Chondrocyte (in vitro differentiated cells): ENCODE results near the gene ACTL7B. TPM values are rescaled to one million over a fixed set of nuclear protein-coding genes. Genes with fewer than 3 reads are reported as not detected.

Experiments
- DNase-seq: peaks from one replicate; pipeline ENCODE4 v3.0.0; 2021; ENCODE audit warnings: mixed read lengths, low spot score
- H3K27ac Mint-ChIP-seq: one replicate; pipeline ENCODE4 v1.8.0; 2021; ENCODE audit warnings: mild to moderate bottlenecking, moderate library complexity, mixed read lengths; ENCODE audit not compliant: unreplicated experiment
- H3K27me3 Mint-ChIP-seq: 2 replicates; pipeline ENCODE4 v1.8.0; 2021; ENCODE audit warnings: low read depth, mixed read lengths
- H3K36me3 Mint-ChIP-seq: 2 replicates; pipeline ENCODE4 v1.8.0; 2021; ENCODE audit warnings: low read depth, mixed read lengths
- H3K4me1 Mint-ChIP-seq: 2 replicates; pipeline ENCODE4 v1.8.0; 2021; ENCODE audit warnings: low read depth, mild to moderate bottlenecking, mixed read lengths
- H3K4me3 Mint-ChIP-seq: one replicate; pipeline ENCODE4 v1.8.0; 2021; ENCODE audit warnings: mild to moderate bottlenecking, moderate library complexity, mixed read lengths; ENCODE audit not compliant: unreplicated experiment
- H3K9me3 Mint-ChIP-seq: 2 replicates; pipeline ENCODE4 v1.8.0; 2021; ENCODE audit warnings: low read depth, mixed read lengths
- total RNA-seq: library from RNA; stranded (reverse); gene quantifications from 3 replicates; pipeline ENCODE4 v1.2.1, GENCODE V29; 2021
- TF ChIP-seq, protein P1 (sequence below): fragments of 200-600 bp; sonication (generic); IDR thresholded peaks from 2 replicates; pipeline ENCODE4 v1.5.0; 2021; ENCODE audit warnings: antibody characterized with exemption, mild to moderate bottlenecking, moderate library complexity

Gene ACTL7B
- total RNA-seq, 1 donor from 2014 or later: not detected

DNA sequence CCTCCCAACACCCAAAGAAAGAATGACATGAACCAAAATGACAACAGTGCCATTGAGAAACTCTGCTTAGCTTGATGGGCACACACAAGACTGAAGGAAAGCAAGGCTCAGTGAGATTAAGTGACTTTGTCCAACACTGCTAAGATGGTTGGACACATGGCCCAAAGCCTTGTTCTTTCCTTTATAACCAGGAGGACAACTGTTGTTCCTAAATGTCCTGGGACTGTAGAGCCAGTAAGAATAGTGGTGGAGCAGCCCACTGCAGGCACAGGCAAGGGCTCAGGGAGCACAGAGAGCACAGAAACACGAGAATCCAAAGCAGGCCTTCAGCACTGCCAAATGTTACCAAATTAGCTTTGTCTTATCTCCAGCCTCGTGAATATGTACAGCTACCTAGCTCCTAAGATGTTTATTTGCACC, 10.2 kb upstream of the ACTL7B start:
- Mint-ChIP-seq H3K4me1 (peaks cover 23% of the 10 kb centered on the region), H3K27ac (no peak overlapping the region), H3K4me3 (no peak overlapping the region), H3K27me3 (no peaks in the 10 kb centered on the region), H3K36me3 (peaks cover 13% of the 10 kb centered on the region), H3K9me3 (peaks cover 6% of the 10 kb centered on the region)
- TF ChIP-seq, protein P1, sequence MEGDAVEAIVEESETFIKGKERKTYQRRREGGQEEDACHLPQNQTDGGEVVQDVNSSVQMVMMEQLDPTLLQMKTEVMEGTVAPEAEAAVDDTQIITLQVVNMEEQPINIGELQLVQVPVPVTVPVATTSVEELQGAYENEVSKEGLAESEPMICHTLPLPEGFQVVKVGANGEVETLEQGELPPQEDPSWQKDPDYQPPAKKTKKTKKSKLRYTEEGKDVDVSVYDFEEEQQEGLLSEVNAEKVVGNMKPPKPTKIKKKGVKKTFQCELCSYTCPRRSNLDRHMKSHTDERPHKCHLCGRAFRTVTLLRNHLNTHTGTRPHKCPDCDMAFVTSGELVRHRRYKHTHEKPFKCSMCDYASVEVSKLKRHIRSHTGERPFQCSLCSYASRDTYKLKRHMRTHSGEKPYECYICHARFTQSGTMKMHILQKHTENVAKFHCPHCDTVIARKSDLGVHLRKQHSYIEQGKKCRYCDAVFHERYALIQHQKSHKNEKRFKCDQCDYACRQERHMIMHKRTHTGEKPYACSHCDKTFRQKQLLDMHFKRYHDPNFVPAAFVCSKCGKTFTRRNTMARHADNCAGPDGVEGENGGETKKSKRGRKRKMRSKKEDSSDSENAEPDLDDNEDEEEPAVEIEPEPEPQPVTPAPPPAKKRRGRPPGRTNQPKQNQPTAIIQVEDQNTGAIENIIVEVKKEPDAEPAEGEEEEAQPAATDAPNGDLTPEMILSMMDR: no peak
- no peak for DNase-seq

DNA sequence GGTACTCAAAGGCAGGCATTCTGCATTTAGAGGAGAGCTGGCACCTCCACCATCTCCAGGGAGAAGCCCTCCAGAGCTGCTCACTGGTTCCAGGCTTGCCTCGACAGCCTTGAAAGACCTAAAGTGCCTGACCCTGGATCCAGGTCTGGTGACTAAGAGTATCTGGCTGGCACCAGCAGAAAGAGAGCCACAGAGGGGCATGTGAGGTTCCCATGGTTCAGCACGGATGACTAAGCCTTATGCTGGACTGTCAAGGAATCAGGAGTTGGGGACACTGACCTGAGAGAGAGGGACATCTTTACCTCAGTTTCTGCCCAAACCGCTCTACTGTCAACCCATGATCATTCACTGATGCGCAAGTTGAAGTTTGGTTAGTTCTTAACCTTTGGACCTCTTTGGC, 9.3 kb upstream of the ACTL7B start:
- H3K27me3 Mint-ChIP-seq: no peaks in the 10 kb centered on the region
- H3K9me3 Mint-ChIP-seq: no peaks in the 10 kb centered on the region
- no peak overlapping the region for H3K4me3 Mint-ChIP-seq
- peaks cover 8% of the 10 kb centered on the region for H3K36me3 Mint-ChIP-seq
- H3K27ac Mint-ChIP-seq: no peak overlapping the region
- no peak for DNase-seq
- peaks cover 23% of the 10 kb centered on the region for H3K4me1 Mint-ChIP-seq
- TF ChIP-seq, protein P1: no peak

DNA sequence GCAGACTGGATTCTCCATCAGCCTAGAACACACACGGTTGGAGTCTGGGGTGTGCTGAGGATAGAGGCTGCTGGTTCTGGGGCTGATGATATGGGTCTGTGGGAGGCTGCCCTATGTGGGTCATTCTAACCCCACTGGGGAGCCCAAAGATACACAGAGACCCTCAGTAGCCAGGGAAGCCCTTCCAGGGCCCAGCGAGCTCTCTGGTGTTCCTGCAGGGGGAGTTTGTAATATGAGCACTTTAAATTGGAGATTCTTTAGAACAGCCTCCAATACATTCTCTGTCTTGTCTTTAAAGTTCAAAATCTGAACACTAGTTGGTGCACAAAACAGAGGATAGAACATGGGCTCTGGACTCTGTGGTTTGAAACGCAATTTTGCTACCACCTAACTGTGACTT, 8.7 kb upstream of the ACTL7B start:
- Mint-ChIP-seq H3K4me3 (no peak overlapping the region), H3K4me1 (peaks cover 18% of the 10 kb centered on the region), H3K27me3 (no peaks in the 10 kb centered on the region), H3K27ac (no peak overlapping the region), H3K36me3 (peaks cover 8% of the 10 kb centered on the region), H3K9me3 (no peaks in the 10 kb centered on the region)
- no peak for DNase-seq
- TF ChIP-seq, protein P1: peak; percentile 29

DNA sequence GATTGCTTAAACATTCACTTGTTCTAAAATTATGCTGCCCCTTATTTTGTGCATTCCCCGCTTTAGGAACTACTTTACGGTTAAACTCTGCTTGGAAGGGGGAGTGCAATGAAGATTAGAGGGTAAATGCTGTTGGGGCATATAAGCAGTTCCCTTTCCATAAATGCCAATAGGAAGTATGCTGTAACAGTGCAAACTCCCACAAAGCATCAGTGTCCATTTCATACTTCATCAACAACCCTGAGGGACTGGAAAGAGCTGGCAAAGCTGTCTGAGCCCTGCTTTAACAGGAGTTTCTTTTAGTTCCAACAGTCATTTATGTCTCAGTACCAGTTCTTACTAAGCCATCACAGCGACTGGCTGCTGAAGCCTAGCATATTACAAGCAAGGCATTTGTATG, 8.1 kb upstream of the ACTL7B start:
- H3K4me1 Mint-ChIP-seq: peaks cover 13% of the 10 kb centered on the region
- no peak overlapping the region for H3K27ac Mint-ChIP-seq
- H3K4me3 Mint-ChIP-seq: no peak overlapping the region

DNA sequence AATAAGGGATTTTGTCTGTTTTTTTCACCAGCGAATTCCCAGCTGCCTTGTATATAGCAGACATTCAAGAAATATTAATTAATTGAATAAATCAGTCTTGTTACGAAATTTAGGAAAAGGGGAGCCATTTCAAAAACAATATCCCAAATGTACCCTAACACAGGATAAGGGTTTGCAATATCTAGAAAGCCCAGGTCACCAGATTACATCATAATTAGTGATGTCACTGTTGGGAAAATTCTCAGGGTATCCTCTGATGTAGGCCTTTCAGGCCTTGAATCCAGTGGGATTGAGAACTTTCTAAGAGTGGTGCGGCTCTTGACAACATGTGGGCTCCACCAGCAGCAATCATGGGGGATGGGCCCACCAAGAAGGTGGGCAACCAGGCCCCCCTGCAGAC, 6.2 kb upstream of the ACTL7B start, which contains the start of gene ACTL7A:
Gene ACTL7A (plus strand): TSS at position 270 of the 400 bp plus-strand sequence. CDS start 57 bp downstream, at position 327.
- peaks cover 1% of the 10 kb centered on the region for H3K36me3 Mint-ChIP-seq
- no peak within 1 kb of the TSS for H3K27ac Mint-ChIP-seq
- H3K9me3 Mint-ChIP-seq: no peaks in the 10 kb centered on the region
- TF ChIP-seq, protein P1: no peak
- no peaks in the 10 kb centered on the region for H3K4me1 Mint-ChIP-seq
- no peaks in the 10 kb centered on the region for H3K27me3 Mint-ChIP-seq
- no peak within 1 kb of the TSS for H3K4me3 Mint-ChIP-seq
- DNase-seq: no peak

More for the DNA sequence above, 8.1 kb upstream of the ACTL7B start:
- H3K36me3 Mint-ChIP-seq: peaks cover 8% of the 10 kb centered on the region
- no peak for DNase-seq
- TF ChIP-seq, protein P1: no peak
- no peaks in the 10 kb centered on the region for H3K9me3 Mint-ChIP-seq
- H3K27me3 Mint-ChIP-seq: no peaks in the 10 kb centered on the region
